GM20000 (cell line): Measurements from ENCODE around the gene RPS6KA4.

ENCODE experiments used
- DNase-seq: peaks from one replicate; pipeline ENCODE4 v3.0.0; 2012; ENCODE audit warnings: low spot score
- TF ChIP-seq, protein P1 (sequence below): IDR thresholded peaks from 2 replicates; pipeline ENCODE4 v1.5.1; 2012; ENCODE audit warnings: mild to moderate bottlenecking, control low read depth; ENCODE audit errors: extremely low read depth, missing control alignments

Gene RPS6KA4

DNA sequence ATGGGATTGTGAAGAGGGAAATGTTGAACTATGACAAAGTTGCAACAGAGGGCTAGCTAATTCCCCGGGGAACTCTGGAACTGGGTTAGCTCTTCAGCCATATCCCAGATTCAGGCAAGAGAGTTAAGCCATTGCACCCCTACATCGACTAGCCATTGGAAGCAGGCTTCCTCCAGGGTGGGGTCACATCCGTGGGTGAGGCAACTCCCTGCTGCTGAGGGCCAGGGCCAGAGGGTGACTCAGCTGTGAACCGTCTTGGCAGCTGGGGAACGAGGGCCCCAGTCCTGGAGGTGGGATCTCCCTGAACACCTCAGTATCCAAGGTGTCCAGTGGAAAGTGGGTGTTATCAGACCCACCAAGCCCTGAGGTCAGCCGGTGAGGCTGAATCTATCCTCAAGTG lies 41.1 kb downstream of the RPS6KA4 start:
- no peak for DNase-seq
- TF ChIP-seq, protein P1, sequence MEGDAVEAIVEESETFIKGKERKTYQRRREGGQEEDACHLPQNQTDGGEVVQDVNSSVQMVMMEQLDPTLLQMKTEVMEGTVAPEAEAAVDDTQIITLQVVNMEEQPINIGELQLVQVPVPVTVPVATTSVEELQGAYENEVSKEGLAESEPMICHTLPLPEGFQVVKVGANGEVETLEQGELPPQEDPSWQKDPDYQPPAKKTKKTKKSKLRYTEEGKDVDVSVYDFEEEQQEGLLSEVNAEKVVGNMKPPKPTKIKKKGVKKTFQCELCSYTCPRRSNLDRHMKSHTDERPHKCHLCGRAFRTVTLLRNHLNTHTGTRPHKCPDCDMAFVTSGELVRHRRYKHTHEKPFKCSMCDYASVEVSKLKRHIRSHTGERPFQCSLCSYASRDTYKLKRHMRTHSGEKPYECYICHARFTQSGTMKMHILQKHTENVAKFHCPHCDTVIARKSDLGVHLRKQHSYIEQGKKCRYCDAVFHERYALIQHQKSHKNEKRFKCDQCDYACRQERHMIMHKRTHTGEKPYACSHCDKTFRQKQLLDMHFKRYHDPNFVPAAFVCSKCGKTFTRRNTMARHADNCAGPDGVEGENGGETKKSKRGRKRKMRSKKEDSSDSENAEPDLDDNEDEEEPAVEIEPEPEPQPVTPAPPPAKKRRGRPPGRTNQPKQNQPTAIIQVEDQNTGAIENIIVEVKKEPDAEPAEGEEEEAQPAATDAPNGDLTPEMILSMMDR = no peak

GRCh38 chr11:64400667-64401066 lies 41.7 kb downstream of the RPS6KA4 start:
- DNase-seq = no peak
- TF ChIP-seq, protein P1 = no peak

- TF ChIP-seq, protein P1 = no peak
- no peak for DNase-seq
Observed at GRCh38 chr11:64401775-64402174, 42.8 kb downstream of the RPS6KA4 start.

GRCh38 chr11:64403106-64403505 lies 44.1 kb downstream of the RPS6KA4 start:
- DNase-seq = no peak
- TF ChIP-seq, protein P1 = no peak

GRCh38 chr11:64406221-64406946 lies 47.4 kb downstream of the RPS6KA4 start:
- TF ChIP-seq, protein P1 = no peak

GRCh38 chr11:64407221-64407620 lies 48.3 kb downstream of the RPS6KA4 start:
- TF ChIP-seq, protein P1 = no peak
- no peak for DNase-seq

More at GRCh38 chr11:64406221-64406946, 47.4 kb downstream of the RPS6KA4 start:
- DNase-seq = no peak

- TF ChIP-seq, protein P1 = no peak
- DNase-seq = no peak
Observed at GRCh38 chr11:64407630-64408029, 48.7 kb downstream of the RPS6KA4 start.
